Measurements from ENCODE around the gene SLC17A3.

The SLC17A3 gene

GRCh38 chr6:25889877-25890853, 16.1 kb upstream of the SLC17A3 start:
- no peak overlapping the region for H3K4me3 ChIP-seq (ENCODE audit: low read length)
- TF ChIP-seq CTCF (conservative IDR thresholded peaks at IDR 0.05; ENCODE audit: low read length) = peak; percentile 57
- DNase-seq (ENCODE audit: low read depth) = peak; percentile 32

- no peak overlapping the region for H3K4me3 ChIP-seq (ENCODE audit: low read length)
- TF ChIP-seq CTCF (conservative IDR thresholded peaks at IDR 0.05; ENCODE audit: low read length) = no peak
Observed at GRCh38 chr6:25888626-25889025, 14.6 kb upstream of the SLC17A3 start.

GRCh38 chr6:25886066-25886465, 12.0 kb upstream of the SLC17A3 start:
- no peak for TF ChIP-seq CTCF (conservative IDR thresholded peaks at IDR 0.05; ENCODE audit: low read length)
- DNase-seq (ENCODE audit: low read depth) = no peak
- no peak overlapping the region for H3K4me3 ChIP-seq (ENCODE audit: low read length)

More at GRCh38 chr6:25888626-25889025, 14.6 kb upstream of the SLC17A3 start:
- no peak for DNase-seq (ENCODE audit: low read depth)

- peak; percentile 83 for DNase-seq (ENCODE audit: low read depth)
- TF ChIP-seq CTCF (conservative IDR thresholded peaks at IDR 0.05; ENCODE audit: low read length) = no peak
- H3K4me3 ChIP-seq (ENCODE audit: low read length) = no peak overlapping the region
Observed at GRCh38 chr6:25883991-25884390, 9.9 kb upstream of the SLC17A3 start.

- H3K4me3 ChIP-seq (ENCODE audit: low read length) = no peak overlapping the region
- TF ChIP-seq CTCF (conservative IDR thresholded peaks at IDR 0.05; ENCODE audit: low read length) = no peak
- peak; percentile 11 for DNase-seq (ENCODE audit: low read depth)
Observed at GRCh38 chr6:25883536-25883935, 9.5 kb upstream of the SLC17A3 start.

- no peak for DNase-seq (ENCODE audit: low read depth)
- H3K4me3 ChIP-seq (ENCODE audit: low read length) = no peak overlapping the region; the same call in 1 of the 2 replicates
- no peak for TF ChIP-seq CTCF (conservative IDR thresholded peaks at IDR 0.05; ENCODE audit: low read length)
Observed at GRCh38 chr6:25882051-25882496, 8.0 kb upstream of the SLC17A3 start.

- no peak for DNase-seq (ENCODE audit: low read depth)
- TF ChIP-seq CTCF (conservative IDR thresholded peaks at IDR 0.05; ENCODE audit: low read length) = no peak
Observed at GRCh38 chr6:25880601-25881000, 6.6 kb upstream of the SLC17A3 start.

More at GRCh38 chr6:25880601-25881000, 6.6 kb upstream of the SLC17A3 start:
- H3K4me3 ChIP-seq (ENCODE audit: low read length) = no peak overlapping the region

Data from AG10803 (cell line).